GM21526 (cell line): Measurements from ENCODE around the gene CPA1.

Source experiments
- ATAC-seq: cut with Tn5 transposase; IDR thresholded peaks from one replicate; pipeline ENCODE4 v1.9.1; 2021; ENCODE audit warnings: moderate library complexity; ENCODE audit not compliant: unreplicated experiment, low FRiP score

CPA1 gene

GRCh38 chr7:130393841-130394411 is 13.6 kb downstream of the CPA1 start:
- no peak for ATAC-seq

- no peak for ATAC-seq
Measured at GRCh38 chr7:130394421-130395195, 14.3 kb downstream of the CPA1 start.

DNA sequence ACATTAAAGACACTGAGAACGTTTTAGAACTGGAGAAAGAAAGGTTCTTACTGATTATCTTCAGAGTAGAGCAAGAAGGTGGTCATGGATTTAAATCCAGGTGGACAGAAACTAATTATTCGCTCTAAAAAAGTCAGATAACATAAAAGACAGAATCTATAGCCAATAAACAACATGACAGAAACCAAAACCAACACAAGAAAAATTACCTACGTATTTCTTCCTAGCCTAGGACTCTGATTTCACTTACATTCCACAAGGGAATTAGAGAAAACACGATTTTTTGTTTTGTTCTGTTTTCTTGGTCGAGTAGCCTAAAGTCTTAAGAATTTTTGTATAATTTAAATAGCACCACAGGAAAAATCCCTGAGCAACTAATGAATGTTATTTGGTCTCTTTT is 15.1 kb downstream of the CPA1 start:
- ATAC-seq: no peak

DNA sequence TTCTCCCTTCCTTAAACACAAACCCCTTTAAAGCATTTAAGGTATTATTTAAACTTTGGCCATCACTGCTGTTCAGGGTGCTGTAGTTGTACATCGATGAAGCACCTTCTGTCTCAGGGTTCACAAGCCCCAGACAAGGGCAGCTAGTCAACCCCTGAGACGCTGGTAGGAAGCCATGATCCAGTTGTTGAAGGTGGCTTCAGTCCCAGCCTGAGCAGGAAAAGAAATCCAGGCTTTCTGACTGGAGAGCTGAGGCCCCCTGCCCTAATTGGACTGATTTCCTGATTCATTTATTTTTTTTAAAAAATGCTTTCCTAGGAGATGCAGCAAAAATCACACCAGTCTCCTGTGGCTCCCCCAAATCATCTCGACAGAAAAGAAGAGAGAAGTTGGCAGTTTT is 15.8 kb downstream of the CPA1 start:
- no peak for ATAC-seq

DNA sequence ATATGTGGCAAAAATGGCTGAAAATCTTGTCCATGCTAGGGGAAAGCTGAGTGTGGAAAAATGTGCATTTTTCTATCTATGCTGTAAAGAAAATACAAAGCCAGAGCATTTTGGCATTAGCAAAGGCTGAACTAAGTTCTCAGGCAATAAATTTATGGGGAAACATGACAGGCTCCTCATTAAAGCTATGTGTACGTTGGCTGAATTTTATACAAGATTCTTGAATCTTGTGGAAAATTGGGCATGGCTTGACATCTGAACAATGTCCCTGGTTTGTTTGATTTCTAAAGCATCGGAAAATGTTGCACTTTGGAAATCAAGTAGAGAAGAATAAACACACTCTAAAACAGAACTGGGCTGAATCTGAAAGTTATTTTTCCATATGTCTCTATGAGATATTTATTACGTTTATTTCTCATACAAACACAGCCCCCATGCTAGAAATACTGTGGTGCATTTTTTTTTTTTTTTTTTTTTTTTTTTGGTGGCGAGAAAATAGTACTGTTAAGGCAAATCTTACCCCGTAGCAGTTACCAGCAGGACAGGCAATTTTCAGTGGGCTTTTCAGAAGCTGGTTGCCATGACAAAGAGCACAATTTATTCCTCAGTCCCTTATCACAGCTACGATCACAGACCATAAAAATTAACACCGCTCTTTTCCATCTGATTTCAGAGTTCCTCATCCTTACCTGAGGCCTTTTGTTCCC is 16.9 kb downstream of the CPA1 start:
- no peak for ATAC-seq

GRCh38 chr7:130397758-130398073 is 17.4 kb downstream of the CPA1 start:
- ATAC-seq: no peak

- no peak for ATAC-seq
Measured at GRCh38 chr7:130398526-130399090, 18.3 kb downstream of the CPA1 start.

- no peak for ATAC-seq
Measured at GRCh38 chr7:130400120-130400572, 19.9 kb downstream of the CPA1 start.

DNA sequence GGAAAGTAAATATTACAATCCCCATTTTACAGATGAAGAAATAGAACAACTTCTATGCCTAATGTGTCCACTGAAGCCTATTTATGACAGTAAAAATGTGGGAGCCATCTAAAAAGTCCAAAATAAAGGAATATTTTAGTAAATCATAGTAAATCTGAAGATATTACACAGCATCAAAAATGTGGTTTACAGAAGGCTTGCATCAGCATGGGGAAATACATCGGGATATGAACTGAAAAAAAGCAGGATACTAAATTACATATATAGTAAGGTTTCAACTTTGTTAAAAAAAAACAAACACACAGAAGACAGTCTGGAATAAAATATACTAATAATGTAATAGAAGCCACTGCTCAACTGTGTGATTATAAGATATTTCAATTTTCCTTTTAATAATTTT is 20.8 kb downstream of the CPA1 start:
- no peak for ATAC-seq

- no peak for ATAC-seq
Measured at GRCh38 chr7:130401578-130401977, 21.3 kb downstream of the CPA1 start.

GRCh38 chr7:130405003-130405402 is 24.7 kb downstream of the CPA1 start:
- no peak for ATAC-seq

DNA sequence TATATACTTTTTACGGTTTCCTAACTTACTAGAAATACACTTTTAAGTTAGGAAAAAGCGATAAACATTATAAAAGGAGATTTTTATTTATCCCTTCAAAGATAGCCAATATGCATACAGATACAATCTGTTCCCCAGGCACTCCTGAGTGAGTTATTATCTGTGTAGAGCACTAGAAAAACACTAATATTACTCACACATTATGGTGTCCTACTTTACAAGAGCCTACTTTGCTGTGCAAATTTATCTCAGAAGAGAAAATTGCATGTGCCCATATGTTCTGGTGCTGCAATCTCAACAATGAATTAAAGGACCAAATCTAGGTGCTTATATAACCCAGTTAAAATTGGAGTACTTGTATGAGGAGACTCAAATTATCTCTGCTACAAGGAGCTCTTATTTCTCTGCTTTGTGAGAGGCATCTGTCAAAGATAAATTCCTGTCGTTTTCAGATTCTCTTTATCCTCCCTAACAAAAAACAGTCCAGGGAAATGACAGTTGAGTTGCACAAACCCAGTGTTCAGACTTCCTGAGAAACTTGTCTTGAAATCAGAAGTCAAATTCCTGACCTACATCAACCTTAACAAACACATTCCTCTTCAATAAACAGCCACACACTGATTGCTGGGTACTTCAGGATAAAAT is 28.9 kb downstream of the CPA1 start:
- ATAC-seq: no peak

GRCh38 chr7:130409712-130410072 is 29.4 kb downstream of the CPA1 start:
- ATAC-seq: no peak

DNA sequence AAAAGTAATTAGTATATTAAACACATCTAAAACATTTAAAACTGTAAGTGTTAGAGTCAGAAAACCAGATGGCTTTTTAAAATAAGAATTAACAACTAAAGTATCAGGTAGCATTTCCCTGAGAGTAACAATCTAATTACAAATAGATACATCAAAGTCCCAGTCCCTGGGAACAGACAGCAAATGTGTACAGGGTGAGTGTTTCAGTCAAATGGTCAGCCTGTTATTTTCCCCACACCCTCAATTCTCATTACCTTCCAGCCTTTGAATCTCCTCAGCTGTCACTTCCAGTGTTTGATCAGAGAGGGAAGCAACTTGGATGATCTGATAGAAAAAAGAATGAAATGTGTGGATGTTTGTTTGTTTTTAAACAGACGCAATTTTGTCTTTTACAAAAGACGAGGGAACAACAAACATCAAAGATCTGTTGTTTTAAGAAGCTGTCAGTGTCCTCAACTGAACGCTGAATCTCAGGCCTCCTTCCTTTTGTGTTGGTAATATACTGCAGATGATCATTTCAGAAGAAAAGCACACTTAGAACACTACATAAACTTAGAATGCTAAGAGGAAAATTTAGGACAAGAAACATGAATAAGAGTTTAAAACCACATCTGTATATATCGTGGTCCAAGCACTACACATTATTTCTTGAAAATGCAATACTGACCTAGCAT is 30.7 kb downstream of the CPA1 start:
- ATAC-seq: no peak

DNA sequence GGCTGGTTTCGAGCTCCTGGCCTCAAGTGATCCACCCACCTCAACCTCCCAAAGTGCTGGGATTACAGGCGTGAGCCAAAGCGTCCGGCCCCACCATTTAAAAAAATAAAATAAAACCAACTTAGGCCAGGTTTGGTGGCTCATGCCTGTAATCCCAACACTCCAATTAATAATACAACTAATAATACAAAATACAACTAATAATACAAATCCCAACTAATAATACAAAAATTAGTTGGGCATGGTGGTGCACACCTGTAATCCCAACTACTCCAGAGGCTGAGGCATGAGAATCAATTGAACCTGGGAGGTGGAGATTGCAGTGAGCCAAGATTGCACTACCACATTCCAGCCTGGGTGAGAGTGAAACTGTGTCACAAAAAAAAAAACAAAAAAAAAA is 32.9 kb downstream of the CPA1 start:
- ATAC-seq: no peak

- no peak for ATAC-seq
Measured at GRCh38 chr7:130415006-130415405, 34.7 kb downstream of the CPA1 start.

GRCh38 chr7:130417213-130417612 is 36.9 kb downstream of the CPA1 start:
- ATAC-seq: no peak

- no peak for ATAC-seq
Measured at GRCh38 chr7:130418306-130418705, 38.0 kb downstream of the CPA1 start.

DNA sequence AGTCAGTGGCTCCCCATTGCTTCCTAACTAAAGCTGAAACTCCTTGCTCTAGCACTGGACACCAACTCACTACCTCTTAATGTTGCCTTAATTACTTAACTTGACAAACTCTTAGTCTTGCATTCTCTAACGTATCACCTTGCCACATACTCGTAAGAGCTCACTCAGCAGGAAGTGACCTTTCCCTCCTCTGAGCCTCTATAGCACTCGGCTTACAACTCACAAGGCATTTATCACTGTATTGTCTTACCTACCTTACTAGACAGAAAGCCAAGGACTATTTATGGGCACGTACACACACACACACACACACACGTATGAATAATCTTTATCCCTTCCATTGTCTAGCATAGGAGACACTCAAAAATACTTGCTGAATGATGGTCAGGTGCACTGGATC is 39.4 kb downstream of the CPA1 start:
- no peak for ATAC-seq

GRCh38 chr7:130420943-130421578 is 40.8 kb downstream of the CPA1 start:
- ATAC-seq: no peak
